OCI-LY3 (cell line): ENCODE results near the gene KDM4F.
A peak's percentile ranks its signal among the peaks of the same experiment; 100 is the strongest.

Source experiments
- H2AFZ ChIP-seq: fragments of 200-600, 300-600 bp; shearing (Covaris generic); 2 replicates; pipeline ENCODE4 v1.6.0; 2014; ENCODE audit warnings: antibody characterized with exemption, low read depth, low read length
- H3K27ac ChIP-seq: fragments of 200-600, 300-600 bp; sonication (generic); 2 replicates; pipeline ENCODE4 v1.5.1; 2014; ENCODE audit warnings: mild to moderate bottlenecking, low read length, moderate library complexity, mixed read lengths
- H3K27me3 ChIP-seq: fragments of 200-600, 300-600 bp; sonication (generic); 2 replicates; pipeline ENCODE4 v1.6.1; 2014; ENCODE audit warnings: low read depth, low read length, mixed read lengths
- H3K36me3 ChIP-seq: fragments of 200-600, 300-600 bp; sonication (generic); replicated peaks from 2 replicates; pipeline ENCODE3; 2014; ENCODE audit warnings: low read depth, low read length, mixed read lengths
- H3K4me1 ChIP-seq: fragments of 300-600, 200-600 bp; sonication (generic); 2 replicates; pipeline ENCODE4 v1.6.1; 2014; ENCODE audit warnings: low read length, mixed read lengths
- H3K4me2 ChIP-seq: fragments of 200-600, 300-600 bp; sonication (generic); 2 replicates; pipeline ENCODE4 v1.6.1; 2014; ENCODE audit warnings: low read length, mixed read lengths
- H3K4me3 ChIP-seq: fragments of 300-600, 200-600 bp; sonication (generic); 2 replicates; pipeline ENCODE4 v1.5.1; 2014; ENCODE audit warnings: antibody characterized with exemption, mild to moderate bottlenecking, low read length, moderate library complexity
- H3K79me2 ChIP-seq: fragments of 300-600, 200-600 bp; shearing (Covaris generic); 2 replicates; pipeline ENCODE4 v1.6.1; 2014; ENCODE audit warnings: mild to moderate bottlenecking, low read length, mixed read lengths
- H3K9ac ChIP-seq: fragments of 300-600, 200-600 bp; shearing (Covaris generic); 2 replicates; pipeline ENCODE4 v1.6.0; 2014; ENCODE audit warnings: mild to moderate bottlenecking, low read length, moderate library complexity
- H3K9me3 ChIP-seq: fragments of 200-600, 300-600 bp; shearing (Covaris generic); 2 replicates; pipeline ENCODE4 v1.6.1; 2014; ENCODE audit warnings: low read length, mixed read lengths; ENCODE audit not compliant: insufficient read depth
- H4K20me1 ChIP-seq: fragments of 200-600, 300-600 bp; sonication (generic); 2 replicates; pipeline ENCODE4 v1.6.1; 2016; ENCODE audit warnings: low read length, mixed read lengths; ENCODE audit not compliant: insufficient read depth
- EZH2phosphoT487 ChIP-seq: fragments of 200-600 bp; shearing (Covaris generic); IDR thresholded peaks from 2 replicates; pipeline ENCODE4 v1.6.1; 2018; ENCODE audit warnings: antibody characterized with exemption, mixed run types, low read depth
- TF ChIP-seq, protein P1 (sequence below): fragments of 200-600, 300-600 bp; sonication (generic); IDR thresholded peaks from 2 replicates; pipeline ENCODE4 v1.5.1; 2014; ENCODE audit warnings: antibody characterized with exemption, low read length, low read depth

The KDM4F gene

DNA sequence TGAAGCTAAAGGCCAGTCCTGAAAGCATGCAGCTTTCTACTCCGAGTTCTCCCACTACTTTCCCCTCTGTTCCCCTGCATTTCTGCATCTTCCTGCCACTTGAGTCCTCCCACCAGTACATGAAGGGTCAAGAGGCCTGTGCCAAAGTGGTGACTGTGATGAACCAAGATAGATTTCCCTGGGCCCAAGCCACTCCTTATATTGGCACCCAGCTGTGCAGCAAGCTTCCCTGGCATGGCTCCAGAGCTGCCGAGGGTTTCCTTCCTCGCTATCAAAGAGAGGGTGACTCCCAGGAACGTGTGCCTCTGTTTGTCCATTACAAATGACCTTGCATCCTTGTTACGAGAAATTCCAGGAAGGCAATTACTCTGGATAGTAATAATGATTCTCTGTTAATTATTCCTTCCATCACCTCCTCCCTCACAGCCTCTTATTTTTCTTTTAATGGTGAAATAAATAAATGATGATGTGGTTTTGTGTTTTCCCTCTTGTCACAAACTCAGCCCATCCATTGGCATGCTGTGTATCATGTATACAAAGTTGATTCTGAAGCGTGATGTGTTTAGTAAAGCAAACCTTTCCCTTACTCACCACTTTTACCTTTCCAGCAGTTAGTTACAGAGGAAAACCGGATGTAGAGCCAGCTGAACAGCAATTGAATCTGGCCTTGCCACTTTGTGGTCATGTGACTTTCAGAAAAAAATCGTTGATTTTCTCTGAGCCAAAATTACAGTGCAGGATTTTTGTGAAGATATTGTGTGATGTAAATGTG, 25.8 kb downstream of the KDM4F start:
- Histone ChIP-seq H3K79me2 (no peaks in the 10 kb centered on the region), H3K9ac (no peak overlapping the region), H4K20me1 (no peaks in the 10 kb centered on the region), H3K36me3 (no peaks in the 10 kb centered on the region), H2AFZ (no peak overlapping the region), H3K4me1 (peaks cover 8% of the 10 kb centered on the region), H3K4me3 (no peak overlapping the region), H3K27ac (no peak overlapping the region), H3K4me2 (no peak overlapping the region), H3K9me3 (no peaks in the 10 kb centered on the region), H3K27me3 (no peaks in the 10 kb centered on the region)
- TF ChIP-seq, protein P1, sequence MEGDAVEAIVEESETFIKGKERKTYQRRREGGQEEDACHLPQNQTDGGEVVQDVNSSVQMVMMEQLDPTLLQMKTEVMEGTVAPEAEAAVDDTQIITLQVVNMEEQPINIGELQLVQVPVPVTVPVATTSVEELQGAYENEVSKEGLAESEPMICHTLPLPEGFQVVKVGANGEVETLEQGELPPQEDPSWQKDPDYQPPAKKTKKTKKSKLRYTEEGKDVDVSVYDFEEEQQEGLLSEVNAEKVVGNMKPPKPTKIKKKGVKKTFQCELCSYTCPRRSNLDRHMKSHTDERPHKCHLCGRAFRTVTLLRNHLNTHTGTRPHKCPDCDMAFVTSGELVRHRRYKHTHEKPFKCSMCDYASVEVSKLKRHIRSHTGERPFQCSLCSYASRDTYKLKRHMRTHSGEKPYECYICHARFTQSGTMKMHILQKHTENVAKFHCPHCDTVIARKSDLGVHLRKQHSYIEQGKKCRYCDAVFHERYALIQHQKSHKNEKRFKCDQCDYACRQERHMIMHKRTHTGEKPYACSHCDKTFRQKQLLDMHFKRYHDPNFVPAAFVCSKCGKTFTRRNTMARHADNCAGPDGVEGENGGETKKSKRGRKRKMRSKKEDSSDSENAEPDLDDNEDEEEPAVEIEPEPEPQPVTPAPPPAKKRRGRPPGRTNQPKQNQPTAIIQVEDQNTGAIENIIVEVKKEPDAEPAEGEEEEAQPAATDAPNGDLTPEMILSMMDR, result no peak
- TF ChIP-seq EZH2phosphoT487, result no peak

GRCh38 chr11:95076416-95076815, 27.2 kb downstream of the KDM4F start:
- H3K9ac ChIP-seq, result no peak overlapping the region
- no peaks in the 10 kb centered on the region for H3K36me3 ChIP-seq
- no peak overlapping the region for H3K27ac ChIP-seq
- no peaks in the 10 kb centered on the region for H3K27me3 ChIP-seq
- peak overlapping the region; percentile 17; the same call in 1 of the 2 replicates for H3K4me2 ChIP-seq
- no peak for TF ChIP-seq EZH2phosphoT487
- TF ChIP-seq, protein P1, result no peak
- peaks cover 8% of the 10 kb centered on the region for H3K4me1 ChIP-seq
- no peak overlapping the region for H2AFZ ChIP-seq
- no peaks in the 10 kb centered on the region for H3K9me3 ChIP-seq
- no peak overlapping the region for H3K4me3 ChIP-seq
- H4K20me1 ChIP-seq, result no peaks in the 10 kb centered on the region
- H3K79me2 ChIP-seq, result no peaks in the 10 kb centered on the region

GRCh38 chr11:95076981-95077380, 27.8 kb downstream of the KDM4F start:
- Histone ChIP-seq H4K20me1 (no peaks in the 10 kb centered on the region), H3K4me3 (no peak overlapping the region), H2AFZ (no peak overlapping the region), H3K36me3 (no peaks in the 10 kb centered on the region), H3K4me1 (peaks cover 8% of the 10 kb centered on the region), H3K27ac (no peak overlapping the region), H3K79me2 (no peaks in the 10 kb centered on the region), H3K9me3 (no peaks in the 10 kb centered on the region), H3K9ac (no peak overlapping the region), H3K4me2 (no peak overlapping the region), H3K27me3 (no peaks in the 10 kb centered on the region)
- TF ChIP-seq, protein P1, result no peak
- no peak for TF ChIP-seq EZH2phosphoT487

- H3K4me1 ChIP-seq, result peaks cover 8% of the 10 kb centered on the region
- no peak overlapping the region for H3K4me2 ChIP-seq
- H4K20me1 ChIP-seq, result no peaks in the 10 kb centered on the region
- H3K9me3 ChIP-seq, result no peaks in the 10 kb centered on the region
- H3K36me3 ChIP-seq, result no peaks in the 10 kb centered on the region
- TF ChIP-seq, protein P1, result no peak
- TF ChIP-seq EZH2phosphoT487, result no peak
- no peak overlapping the region for H2AFZ ChIP-seq
- H3K4me3 ChIP-seq, result no peak overlapping the region
- no peaks in the 10 kb centered on the region for H3K79me2 ChIP-seq
- H3K27ac ChIP-seq, result no peak overlapping the region
- no peaks in the 10 kb centered on the region for H3K27me3 ChIP-seq
- no peak overlapping the region for H3K9ac ChIP-seq
Measured at GRCh38 chr11:95078526-95078925, 29.3 kb downstream of the KDM4F start.
